ENCODE results near the gene TLR1.
"Not testable (repeated sequence)": the region's sequence is repeated elsewhere in the genome, so short reads cannot be mapped to it uniquely, and the experiment has no call there.

TLR1 gene

DNA sequence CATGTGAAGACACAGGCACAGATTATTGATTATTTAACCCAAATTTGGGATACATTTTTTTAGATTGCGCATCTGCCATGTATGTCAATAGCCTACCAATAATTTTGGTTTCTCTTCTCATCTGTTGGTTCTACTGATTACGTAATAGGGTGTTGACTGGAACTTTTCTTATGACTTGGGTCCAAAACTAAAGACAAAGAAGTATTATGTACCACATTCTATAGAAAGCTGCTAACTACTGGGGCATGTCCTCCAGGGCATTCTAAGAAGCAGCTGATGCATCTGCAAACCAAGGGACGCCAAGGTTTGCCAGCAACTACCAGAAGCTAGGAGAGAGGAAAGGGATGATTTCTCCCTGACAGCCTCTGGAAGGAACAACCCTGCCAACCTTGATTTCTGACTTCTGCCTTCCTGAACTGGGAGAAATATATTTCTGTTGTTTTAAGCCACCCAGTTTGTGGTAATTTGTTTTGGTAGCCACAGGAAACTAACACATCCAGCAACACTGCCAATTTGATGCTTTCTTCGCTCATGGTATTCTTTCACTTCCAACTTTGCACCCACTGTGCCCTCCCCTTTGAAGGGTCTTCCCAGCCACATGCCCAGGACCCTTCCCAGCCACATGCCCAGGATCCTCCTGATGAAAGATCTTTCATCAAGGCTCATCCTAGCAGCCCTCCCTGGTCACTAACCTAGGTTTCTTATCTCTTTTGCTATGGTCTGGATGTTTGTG, 15.9 kb upstream of the TLR1 start:
- TF ChIP-seq, protein P1, sequence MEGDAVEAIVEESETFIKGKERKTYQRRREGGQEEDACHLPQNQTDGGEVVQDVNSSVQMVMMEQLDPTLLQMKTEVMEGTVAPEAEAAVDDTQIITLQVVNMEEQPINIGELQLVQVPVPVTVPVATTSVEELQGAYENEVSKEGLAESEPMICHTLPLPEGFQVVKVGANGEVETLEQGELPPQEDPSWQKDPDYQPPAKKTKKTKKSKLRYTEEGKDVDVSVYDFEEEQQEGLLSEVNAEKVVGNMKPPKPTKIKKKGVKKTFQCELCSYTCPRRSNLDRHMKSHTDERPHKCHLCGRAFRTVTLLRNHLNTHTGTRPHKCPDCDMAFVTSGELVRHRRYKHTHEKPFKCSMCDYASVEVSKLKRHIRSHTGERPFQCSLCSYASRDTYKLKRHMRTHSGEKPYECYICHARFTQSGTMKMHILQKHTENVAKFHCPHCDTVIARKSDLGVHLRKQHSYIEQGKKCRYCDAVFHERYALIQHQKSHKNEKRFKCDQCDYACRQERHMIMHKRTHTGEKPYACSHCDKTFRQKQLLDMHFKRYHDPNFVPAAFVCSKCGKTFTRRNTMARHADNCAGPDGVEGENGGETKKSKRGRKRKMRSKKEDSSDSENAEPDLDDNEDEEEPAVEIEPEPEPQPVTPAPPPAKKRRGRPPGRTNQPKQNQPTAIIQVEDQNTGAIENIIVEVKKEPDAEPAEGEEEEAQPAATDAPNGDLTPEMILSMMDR (conservative IDR thresholded peaks at IDR 0.05; ENCODE audit: low read length), result no peak
- no peak overlapping the region for H3K4me3 ChIP-seq (ENCODE audit: low read length)
- no peak for DNase-seq (ENCODE audit: low read depth)

DNA sequence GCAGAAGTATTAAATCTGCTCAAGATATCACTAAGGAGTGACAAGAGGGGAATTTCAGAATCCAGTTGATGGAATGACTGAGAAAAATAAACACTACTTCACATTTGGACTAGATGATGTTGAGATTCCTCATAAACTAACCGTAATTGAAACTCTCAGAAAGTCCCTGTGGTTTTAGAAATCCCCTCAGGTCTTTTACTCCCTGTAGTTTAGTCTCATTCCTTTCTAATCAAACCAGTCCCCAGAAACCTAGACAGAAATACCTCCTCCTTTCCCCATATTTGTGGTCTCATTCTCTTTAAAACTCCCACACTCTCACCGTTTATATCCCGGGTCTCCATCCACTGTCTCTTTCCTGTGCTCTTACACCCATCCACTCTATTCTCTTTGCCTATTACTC, 15.0 kb upstream of the TLR1 start:
- no peak overlapping the region for H3K4me3 ChIP-seq (ENCODE audit: low read length)
- no peak for DNase-seq (ENCODE audit: low read depth)
- TF ChIP-seq, protein P1 (conservative IDR thresholded peaks at IDR 0.05; ENCODE audit: low read length), result no peak

DNA sequence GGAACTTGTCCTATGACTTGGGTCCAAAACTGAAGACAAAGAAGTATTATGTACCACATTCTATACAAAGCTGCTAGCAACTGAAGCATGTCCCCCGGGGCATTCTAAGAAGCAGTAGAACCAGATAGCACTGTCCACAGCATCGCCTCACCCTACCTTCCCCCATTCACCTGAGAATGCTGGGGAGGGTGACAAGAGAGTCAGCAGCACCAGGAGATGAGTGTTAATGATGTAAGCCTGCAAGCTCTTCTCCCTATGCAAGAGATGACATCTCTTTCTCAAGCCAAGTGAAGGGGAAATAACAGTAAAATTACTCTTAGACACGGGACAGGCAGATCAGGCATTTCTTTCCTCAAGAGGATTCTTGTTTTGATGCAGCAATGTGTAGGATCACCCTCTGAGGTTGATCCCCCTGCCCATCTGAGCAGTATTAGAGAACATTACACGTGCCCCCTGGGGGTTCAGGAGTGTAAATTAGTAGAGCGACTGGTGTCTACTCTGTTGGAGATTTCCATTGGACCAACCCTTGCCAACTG, 13.9 kb upstream of the TLR1 start:
- no peak for DNase-seq (ENCODE audit: low read depth)

DNA sequence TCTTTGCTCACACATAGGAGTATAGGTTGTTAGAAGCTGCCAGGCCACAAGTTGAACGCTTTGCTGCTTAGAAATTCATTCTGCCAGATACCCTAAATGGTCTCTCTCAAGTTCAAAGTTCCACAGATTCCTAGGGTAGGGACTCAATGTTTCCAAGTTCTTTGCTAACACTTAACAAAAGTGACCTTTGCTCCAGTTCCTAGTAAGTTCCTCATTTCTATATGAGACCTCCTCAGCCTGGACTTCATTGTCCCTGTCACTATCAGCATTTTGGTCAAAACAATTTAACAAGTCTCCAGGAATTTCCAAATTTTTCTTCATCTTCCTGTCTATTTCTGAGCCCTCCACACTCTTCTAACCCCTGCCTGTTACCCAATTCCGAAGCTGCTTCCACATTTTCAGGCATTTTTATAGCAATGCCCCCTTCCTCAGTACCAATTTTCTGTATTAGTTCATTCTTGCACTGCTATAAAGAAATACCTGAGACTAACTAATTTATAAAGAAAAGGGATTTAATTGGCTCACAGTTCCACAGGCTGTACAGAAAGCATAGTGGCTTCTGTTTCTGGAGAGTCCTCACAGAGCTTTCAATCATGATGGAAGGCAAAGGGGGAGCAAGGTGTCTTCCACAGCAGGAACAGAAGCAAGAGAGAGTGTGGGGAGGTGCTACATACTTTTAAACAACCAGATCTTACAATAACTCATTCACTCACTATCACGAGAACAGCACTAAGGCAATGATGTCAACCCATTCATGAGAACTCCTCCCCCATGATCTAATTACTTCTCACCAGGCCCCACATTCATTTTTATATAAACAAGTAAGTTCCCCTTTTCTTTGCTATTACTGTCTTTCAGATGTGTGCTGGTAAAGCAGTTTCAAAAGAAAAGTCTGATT, 11.5 kb upstream of the TLR1 start:
- DNase-seq (ENCODE audit: low read depth), result no peak
- no peak overlapping the region for H3K4me3 ChIP-seq (ENCODE audit: low read length)
- TF ChIP-seq, protein P1 (conservative IDR thresholded peaks at IDR 0.05; ENCODE audit: low read length), result no peak

More for the DNA sequence above, 13.9 kb upstream of the TLR1 start:
- no peak overlapping the region for H3K4me3 ChIP-seq (ENCODE audit: low read length)
- TF ChIP-seq, protein P1 (conservative IDR thresholded peaks at IDR 0.05; ENCODE audit: low read length), result no peak

DNA sequence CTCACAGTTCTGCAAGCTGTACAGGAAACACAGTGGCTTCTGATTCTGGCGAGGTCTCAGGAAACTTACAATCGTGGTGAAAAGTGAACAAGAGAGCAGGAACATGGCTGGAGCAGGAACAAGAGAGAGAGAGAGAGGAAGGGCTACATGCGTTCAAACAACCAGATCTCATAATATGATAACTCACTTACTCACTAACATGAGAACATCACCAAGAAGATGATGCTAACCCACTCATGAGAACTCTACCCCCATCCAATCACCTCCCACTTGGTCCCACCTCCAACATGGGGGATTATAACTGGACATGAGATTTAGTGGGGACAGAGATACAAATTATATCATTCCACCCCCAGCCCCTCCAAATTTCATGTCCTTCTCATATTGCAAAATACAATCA, 9.8 kb upstream of the TLR1 start:
- no peak for DNase-seq (ENCODE audit: low read depth)
- TF ChIP-seq, protein P1 (conservative IDR thresholded peaks at IDR 0.05; ENCODE audit: low read length), result no peak
- H3K4me3 ChIP-seq (ENCODE audit: low read length), result no peak overlapping the region

DNA sequence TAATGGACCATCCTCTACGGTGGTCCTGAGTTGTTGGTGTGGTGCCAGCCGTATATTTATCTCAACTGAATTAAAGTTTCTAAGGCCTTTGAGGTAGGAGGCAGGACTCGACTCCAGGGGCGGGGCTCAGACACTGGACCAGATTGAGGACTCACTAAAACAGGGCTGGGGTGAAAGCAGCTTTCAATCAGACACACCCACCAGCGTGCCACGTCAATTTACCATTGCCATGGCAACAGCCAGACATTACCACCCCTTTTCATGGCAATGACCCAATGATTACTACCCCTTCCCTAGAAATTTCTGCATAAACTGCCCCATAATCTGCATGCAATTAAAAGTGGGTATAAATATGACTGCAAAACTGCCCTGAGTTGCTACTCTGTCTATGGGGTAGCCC, 6.7 kb upstream of the TLR1 start:
- H3K4me3 ChIP-seq (ENCODE audit: low read length), result no peak overlapping the region
- TF ChIP-seq, protein P1 (conservative IDR thresholded peaks at IDR 0.05; ENCODE audit: low read length), result no peak
- no peak for DNase-seq (ENCODE audit: low read depth)

DNA sequence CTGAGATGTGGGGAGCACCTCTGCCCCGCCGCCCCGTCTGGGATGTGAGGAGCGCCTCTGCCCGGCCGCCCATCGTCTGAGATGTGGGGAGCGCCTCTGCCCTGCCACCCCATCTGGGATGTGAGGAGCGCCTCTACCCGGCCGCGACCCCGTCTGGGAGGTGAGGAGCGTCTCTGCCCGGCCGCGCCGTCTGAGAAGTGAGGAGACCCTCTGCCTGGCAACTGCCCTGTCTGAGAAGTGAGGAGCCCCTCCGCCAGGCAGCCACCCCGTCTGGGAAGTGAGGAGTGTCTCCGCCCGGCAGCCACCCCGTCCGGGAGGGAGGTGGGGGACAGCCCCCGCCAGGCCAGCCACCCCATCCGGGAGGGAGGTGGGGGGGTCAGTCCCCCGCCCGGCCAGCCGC, 2.9 kb upstream of the TLR1 start:
- H3K4me3 ChIP-seq (ENCODE audit: low read length); DNase-seq (ENCODE audit: low read depth): not testable (repeated sequence)

DNA sequence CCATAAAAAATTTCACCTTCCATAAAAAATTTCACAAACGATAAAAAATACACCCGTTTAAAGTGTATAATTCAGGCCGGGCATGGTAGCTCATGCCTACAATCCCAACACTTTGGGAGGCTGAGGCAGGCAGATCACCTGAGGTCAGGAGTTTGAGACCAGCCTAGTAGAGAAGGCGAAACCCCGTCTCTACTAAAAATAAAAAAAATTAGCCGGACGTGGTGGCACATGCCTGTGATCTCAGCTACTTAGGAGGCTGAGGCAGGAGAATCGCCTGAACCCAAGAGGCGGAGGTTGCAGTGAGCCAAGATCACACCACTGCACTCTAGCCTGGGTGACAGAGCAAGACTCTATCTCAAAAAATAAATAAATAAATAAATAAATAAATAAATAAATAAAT, 1.7 kb upstream of the TLR1 start:
- not testable (repeated sequence) for DNase-seq (ENCODE audit: low read depth); H3K4me3 ChIP-seq (ENCODE audit: low read length)

Data from AG10803 (cell line).